Measurements from ENCODE around the gene RBM26.

RBM26 gene

GRCh38 chr13:79427265-79427664 lies 21.2 kb upstream of the RBM26 start:
- DNase-seq (ENCODE audit: extremely low spot score, insufficient read length, low read depth) (no peak), FAIRE-seq (peak; percentile 59)

DNA sequence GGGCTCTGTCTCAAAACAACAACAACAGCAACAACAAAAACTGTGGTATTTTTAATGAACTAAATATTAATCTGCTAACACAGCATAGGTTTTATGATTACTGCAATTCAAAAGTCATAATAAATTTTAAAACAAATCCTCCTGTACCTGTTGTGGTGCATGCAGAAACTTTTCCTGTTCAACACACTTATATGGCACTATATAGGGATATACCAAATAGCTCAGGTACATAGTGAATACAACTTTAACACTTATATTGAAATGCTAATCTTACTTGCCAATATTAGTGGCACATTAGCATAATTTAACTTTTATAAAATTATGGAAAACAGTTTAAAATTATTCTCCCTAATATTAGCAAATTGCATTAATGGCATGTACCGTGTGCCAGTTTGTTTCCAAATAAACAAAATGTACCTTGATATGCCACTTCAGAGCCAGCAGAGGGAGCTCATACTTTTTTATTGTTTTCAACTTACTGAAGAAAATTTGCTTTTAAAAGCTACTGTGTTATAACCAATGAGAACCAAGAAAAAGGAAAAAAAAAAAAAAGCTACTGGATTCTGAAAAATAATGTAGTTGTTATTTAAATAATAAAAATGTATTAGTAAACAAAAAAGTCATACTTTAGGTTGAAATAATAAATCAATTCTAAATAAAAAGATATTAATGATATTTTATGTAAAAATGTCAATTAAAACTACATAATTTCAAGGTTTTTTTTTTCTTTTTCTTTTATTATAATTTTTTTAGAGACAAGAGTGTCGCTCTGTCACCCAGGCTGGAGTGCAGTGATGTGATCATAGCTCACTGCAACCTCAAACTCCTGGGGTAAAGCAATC lies 18.0 kb upstream of the RBM26 start:
- DNase-seq (ENCODE audit: extremely low spot score, insufficient read length, low read depth) (no peak), FAIRE-seq (peak; percentile 84)

DNA sequence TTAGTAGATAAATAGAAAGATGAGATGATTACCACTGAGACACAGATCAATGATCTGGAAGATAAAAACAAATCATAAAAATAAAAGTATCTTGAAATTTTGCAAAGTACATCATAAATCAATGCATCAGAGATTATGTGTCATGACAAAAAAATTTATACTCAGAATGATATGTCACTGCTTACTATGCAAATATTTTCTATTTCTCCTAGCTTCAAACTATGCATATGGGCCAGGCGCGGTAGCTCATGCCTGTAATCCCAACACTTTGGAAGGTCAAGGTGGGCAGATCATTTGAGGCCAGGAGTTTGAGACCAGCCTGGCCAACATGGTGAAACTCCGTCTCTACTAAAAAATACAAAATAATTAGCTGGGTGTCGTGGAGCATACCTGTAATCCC lies 17.3 kb upstream of the RBM26 start:
- FAIRE-seq = no peak
- DNase-seq (ENCODE audit: extremely low spot score, insufficient read length, low read depth) = no peak

- no peak for DNase-seq (ENCODE audit: extremely low spot score, insufficient read length, low read depth)
- no peak for FAIRE-seq
Observed at GRCh38 chr13:79419365-79419764, 13.3 kb upstream of the RBM26 start.

GRCh38 chr13:79417741-79418140 lies 11.7 kb upstream of the RBM26 start:
- DNase-seq (ENCODE audit: extremely low spot score, insufficient read length, low read depth) (no peak), FAIRE-seq (no peak)

DNA sequence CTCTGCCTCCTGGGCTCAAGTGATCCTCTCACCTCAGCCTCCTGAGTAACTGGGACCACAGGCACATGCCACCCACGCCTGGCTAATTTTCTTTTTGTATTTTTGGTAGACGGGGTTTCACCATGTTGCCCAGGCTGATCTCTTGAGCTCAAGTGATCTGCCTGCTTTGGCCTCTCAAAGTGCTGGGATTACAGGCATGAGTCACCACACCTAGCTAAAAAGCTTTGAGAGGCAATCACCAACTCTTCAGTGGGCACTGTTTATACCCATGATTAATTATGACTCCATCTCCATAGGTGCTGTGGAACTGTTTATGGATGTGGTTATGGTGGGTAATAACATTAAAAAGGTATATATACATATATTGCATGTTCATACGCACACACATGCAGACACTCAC lies 7.5 kb upstream of the RBM26 start:
- DNase-seq (ENCODE audit: extremely low spot score, insufficient read length, low read depth) (no peak), FAIRE-seq (no peak)

DNA sequence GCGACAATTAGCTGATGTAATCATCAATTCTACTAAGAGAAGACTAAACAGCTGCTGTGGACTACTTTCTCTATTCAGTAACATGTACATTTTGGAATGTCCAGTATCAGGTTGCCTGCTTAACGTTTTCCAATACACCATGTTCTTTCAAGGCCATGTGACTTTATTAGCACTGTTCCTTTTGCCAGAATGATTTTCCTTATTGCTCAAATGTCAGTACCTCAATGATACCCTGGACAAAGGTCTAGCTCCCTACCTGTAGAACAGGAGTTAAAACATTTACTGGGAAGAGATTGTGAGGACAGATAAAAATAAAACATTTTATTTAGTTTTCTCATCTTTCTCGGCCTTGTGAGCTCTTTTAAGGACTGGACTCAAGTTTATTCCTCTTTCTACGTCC lies 3.8 kb upstream of the RBM26 start:
- DNase-seq (ENCODE audit: extremely low spot score, insufficient read length, low read depth) = no peak
- no peak for FAIRE-seq

- FAIRE-seq = peak; percentile 9
Observed at GRCh38 chr13:79407349-79407979, 1.4 kb upstream of the RBM26 start.

GRCh38 chr13:79406597-79406908 lies 498 bp upstream of the RBM26 start:
- DNase-seq (ENCODE audit: extremely low spot score, insufficient read length, low read depth) (no peak), FAIRE-seq (peak; percentile 63)

More at GRCh38 chr13:79407349-79407979, 1.4 kb upstream of the RBM26 start:
- DNase-seq (ENCODE audit: extremely low spot score, insufficient read length, low read depth) = no peak

- FAIRE-seq = no peak
- no peak for DNase-seq (ENCODE audit: extremely low spot score, insufficient read length, low read depth)
Observed at GRCh38 chr13:79405501-79405830, 589 bp downstream of the RBM26 start.

- DNase-seq (ENCODE audit: extremely low spot score, insufficient read length, low read depth) = no peak
- no peak for FAIRE-seq
Observed at GRCh38 chr13:79404985-79405384, 1.1 kb downstream of the RBM26 start.

DNA sequence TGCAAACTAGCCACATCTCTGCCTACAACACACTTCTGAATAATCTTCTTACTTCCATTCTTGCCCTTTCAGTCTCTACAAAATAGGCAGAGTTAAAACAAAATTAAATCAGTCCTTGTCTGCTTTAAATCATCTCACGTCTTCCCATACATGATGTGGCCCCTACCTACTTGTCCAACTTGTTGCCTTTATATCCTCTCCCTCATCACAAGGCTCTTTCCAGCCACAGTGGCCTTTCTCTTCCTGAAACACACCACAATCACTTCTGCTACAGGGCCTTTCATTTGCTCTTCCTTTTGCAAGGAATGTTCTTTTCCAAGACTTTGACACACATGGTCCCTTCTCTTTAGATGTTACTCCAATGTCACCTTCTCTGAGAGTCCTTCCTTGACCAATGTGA lies 1.7 kb downstream of the RBM26 start:
- FAIRE-seq (peak; percentile 5), DNase-seq (ENCODE audit: extremely low spot score, insufficient read length, low read depth) (no peak)

- FAIRE-seq (peak; percentile 42), DNase-seq (ENCODE audit: extremely low spot score, insufficient read length, low read depth) (no peak)
Observed at GRCh38 chr13:79403113-79403512, 2.9 kb downstream of the RBM26 start.

- DNase-seq (ENCODE audit: extremely low spot score, insufficient read length, low read depth) = no peak
- FAIRE-seq = no peak
Observed at GRCh38 chr13:79402679-79403078, 3.4 kb downstream of the RBM26 start.

DNA sequence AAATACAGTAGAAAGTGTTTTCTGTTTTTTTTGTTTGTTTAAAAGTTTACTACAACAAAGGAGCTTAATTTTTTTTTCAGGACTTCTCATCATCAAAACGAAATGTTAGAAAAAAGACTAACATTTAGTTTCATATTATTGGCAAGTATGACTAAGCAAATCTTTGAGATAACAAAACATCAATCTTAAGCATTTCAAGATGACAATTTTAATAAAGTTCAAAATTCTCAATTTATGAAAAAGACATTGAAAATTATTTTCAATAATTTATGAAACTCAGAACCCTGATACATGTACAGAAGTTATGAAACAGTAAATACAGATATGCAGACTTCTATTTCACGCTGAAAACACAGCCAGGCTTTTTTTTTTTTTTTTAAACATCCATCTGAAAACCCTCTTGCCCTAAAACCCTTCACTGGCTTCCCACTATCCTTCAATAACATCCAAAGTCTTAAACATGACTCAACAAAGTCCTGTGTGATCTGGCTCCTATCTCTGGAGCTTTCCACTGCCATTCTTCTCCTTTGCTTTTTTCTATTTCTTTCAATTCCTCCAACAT lies 3.9 kb downstream of the RBM26 start:
- DNase-seq (ENCODE audit: extremely low spot score, insufficient read length, low read depth) = no peak
- no peak for FAIRE-seq

GRCh38 chr13:79401259-79402070 lies 4.6 kb downstream of the RBM26 start:
- FAIRE-seq (peak; percentile 84), DNase-seq (ENCODE audit: extremely low spot score, insufficient read length, low read depth) (no peak)

GRCh38 chr13:79398915-79399314 lies 7.1 kb downstream of the RBM26 start:
- FAIRE-seq (no peak), DNase-seq (ENCODE audit: extremely low spot score, insufficient read length, low read depth) (no peak)

DNA sequence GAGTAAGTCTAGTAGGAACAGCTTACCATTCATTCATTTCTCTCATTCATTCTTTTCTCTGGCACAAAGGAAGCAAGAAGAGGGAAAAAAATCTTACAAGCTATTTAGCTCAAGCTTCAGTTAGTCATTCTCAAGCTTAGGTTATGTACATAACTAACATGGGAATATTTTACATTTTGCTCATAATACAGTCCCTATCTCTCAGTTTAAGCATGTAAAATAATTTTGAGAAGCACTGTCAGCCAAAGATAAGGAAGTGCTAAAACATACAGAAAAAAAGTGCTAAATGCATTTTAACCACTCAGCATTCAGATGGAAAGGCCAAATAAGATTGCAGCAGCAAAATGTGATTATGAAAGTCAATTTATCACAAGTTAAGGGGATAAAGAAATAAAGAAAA lies 7.9 kb downstream of the RBM26 start:
- DNase-seq (ENCODE audit: extremely low spot score, insufficient read length, low read depth) = no peak
- no peak for FAIRE-seq

GRCh38 chr13:79395881-79396280 lies 10.2 kb downstream of the RBM26 start:
- FAIRE-seq (no peak), DNase-seq (ENCODE audit: extremely low spot score, insufficient read length, low read depth) (no peak)

- no peak for DNase-seq (ENCODE audit: extremely low spot score, insufficient read length, low read depth)
- peak; percentile 93 for FAIRE-seq
Observed at GRCh38 chr13:79393564-79394249, 12.3 kb downstream of the RBM26 start.

All from GM18507 (cell line).